ENCODE data around the gene SSBP2.
"Not testable (repeated sequence)": the region's sequence is repeated elsewhere in the genome, so short reads cannot be mapped to it uniquely, and the experiment has no call there.

Gene SSBP2

GRCh38 chr5:81427566-81427965 lies 323.3 kb downstream of the SSBP2 start:
- DNase-seq (ENCODE audit: low spot score) = no peak

- peak; percentile 35 for DNase-seq (ENCODE audit: low spot score)
These were observed 324.4 kb downstream of the SSBP2 start for GRCh38 chr5:81426359-81427030.

GRCh38 chr5:81425569-81425968 lies 325.3 kb downstream of the SSBP2 start:
- peak; percentile 79 for DNase-seq (ENCODE audit: low spot score)

GRCh38 chr5:81424728-81425127 lies 326.2 kb downstream of the SSBP2 start:
- DNase-seq (ENCODE audit: low spot score) = no peak

- DNase-seq (ENCODE audit: low spot score) = no peak
These were observed 328.2 kb downstream of the SSBP2 start for GRCh38 chr5:81422671-81423070.

GRCh38 chr5:81420039-81420667 lies 330.7 kb downstream of the SSBP2 start:
- peak; percentile 79 for DNase-seq (ENCODE audit: low spot score)

GRCh38 chr5:81418606-81419005 lies 332.3 kb downstream of the SSBP2 start:
- DNase-seq (ENCODE audit: low spot score) = no peak

GRCh38 chr5:81417052-81417451 lies 333.8 kb downstream of the SSBP2 start:
- DNase-seq (ENCODE audit: low spot score) = no peak

GRCh38 chr5:81409896-81410295 lies 341.0 kb downstream of the SSBP2 start:
- DNase-seq (ENCODE audit: low spot score) = no peak

GRCh38 chr5:81409361-81409760 lies 341.5 kb downstream of the SSBP2 start:
- no peak for DNase-seq (ENCODE audit: low spot score)

GRCh38 chr5:81408496-81408895 lies 342.4 kb downstream of the SSBP2 start:
- DNase-seq (ENCODE audit: low spot score) = no peak

GRCh38 chr5:81407811-81408210 lies 343.1 kb downstream of the SSBP2 start:
- not testable (repeated sequence) for DNase-seq (ENCODE audit: low spot score)

GRCh38 chr5:81405126-81405891 lies 345.6 kb downstream of the SSBP2 start:
- no peak for DNase-seq (ENCODE audit: low spot score)

- DNase-seq (ENCODE audit: low spot score) = no peak
These were observed 348.5 kb downstream of the SSBP2 start for GRCh38 chr5:81402192-81402930.

- DNase-seq (ENCODE audit: low spot score) = no peak
These were observed 349.6 kb downstream of the SSBP2 start for GRCh38 chr5:81401266-81401665.

- DNase-seq (ENCODE audit: low spot score) = no peak
These were observed 350.5 kb downstream of the SSBP2 start for GRCh38 chr5:81400375-81400774.

- no peak for DNase-seq (ENCODE audit: low spot score)
These were observed 352.2 kb downstream of the SSBP2 start for GRCh38 chr5:81398741-81399140.

GRCh38 chr5:81397176-81397575 lies 353.7 kb downstream of the SSBP2 start:
- no peak for DNase-seq (ENCODE audit: low spot score)

GRCh38 chr5:81395262-81395661 lies 355.6 kb downstream of the SSBP2 start:
- DNase-seq (ENCODE audit: low spot score) = no peak

GRCh38 chr5:81393783-81394718 lies 356.8 kb downstream of the SSBP2 start, which contains the start of gene ACOT12:
TSS of gene ACOT12 (minus strand) at chr5:81394134. CDS start at chr5:81394114, 20 bp downstream.
- no peak for DNase-seq (ENCODE audit: low spot score)

GRCh38 chr5:81393430-81393782 lies 357.5 kb downstream of the SSBP2 start:
- no peak for DNase-seq (ENCODE audit: low spot score)
